CD4-positive, CD25-positive, alpha-beta regulatory T cell (primary cell): ENCODE measurements around the gene HPS6. TPM values are rescaled to one million over a fixed set of nuclear protein-coding genes. Genes with fewer than 3 reads are reported as not detected.

Experiments used
- ATAC-seq, 2 donors: fragments of 150-1000 bp; cut with Tn5 transposase; one replicate each; pipeline ENCODE4 v1.10.0; 2021; ENCODE audit warnings: low read depth in 2 of 2, moderate number of reproducible peaks in 2 of 2, moderate library complexity in 1 of 2
- DNase-seq, 3 donors: peaks; one replicate each; pipeline versions ENCODE4 v3.0.0 to v3.0.0-alpha.2; 2012 to 2022; ENCODE audit warnings: mixed read lengths in 1 of 3
- H3K27ac ChIP-seq: one replicate; pipeline ENCODE4 v1.7.0; 2013; ENCODE audit warnings: mild to moderate bottlenecking, low read length; ENCODE audit not compliant: insufficient read depth, poor library complexity, severe bottlenecking
- H3K27me3 ChIP-seq: one replicate; pipeline ENCODE4 v1.7.0; 2013; ENCODE audit warnings: low read length; ENCODE audit not compliant: control insufficient read depth, insufficient read depth
- H3K36me3 ChIP-seq: one replicate; pipeline ENCODE4 v1.7.0; 2013; ENCODE audit warnings: mild to moderate bottlenecking, low read length, moderate library complexity; ENCODE audit not compliant: control insufficient read depth, insufficient read depth
- H3K4me1 ChIP-seq: 2 replicates; pipeline ENCODE4 v1.7.0; 2013; ENCODE audit warnings: mild to moderate bottlenecking, low read length; ENCODE audit not compliant: insufficient read depth, control insufficient read depth, poor library complexity, severe bottlenecking
- H3K4me3 ChIP-seq: one replicate; pipeline ENCODE4 v1.7.0; 2013; ENCODE audit warnings: low read depth, mild to moderate bottlenecking, low read length, moderate library complexity
- H3K9me3 ChIP-seq, 2 experiments: 1 replicate in 1 of 2; 2 replicates in 1 of 2; pipeline ENCODE4 v1.7.0; 2013; ENCODE audit warnings: low read length in 2 of 2, mild to moderate bottlenecking in 1 of 2, moderate library complexity in 1 of 2; ENCODE audit not compliant: control insufficient read depth in 2 of 2
- H3K27ac Mint-ChIP-seq, 3 donors: one replicate each; pipeline ENCODE4 v1.8.0; 2020 to 2022; ENCODE audit warnings: mild to moderate bottlenecking in 3 of 3, mixed read lengths in 3 of 3, moderate library complexity in 2 of 3
- H3K27me3 Mint-ChIP-seq: one replicate; pipeline ENCODE4 v1.8.0; 2022; ENCODE audit warnings: mild to moderate bottlenecking, mixed read lengths
- H3K36me3 Mint-ChIP-seq: one replicate; pipeline ENCODE4 v1.8.0; 2020; ENCODE audit warnings: mixed read lengths
- H3K4me1 Mint-ChIP-seq, 4 donors: one replicate each; pipeline ENCODE4 v1.8.0; 2020 to 2022; ENCODE audit warnings: mixed read lengths in 4 of 4, mild to moderate bottlenecking in 1 of 4
- H3K4me3 Mint-ChIP-seq, 4 donors: one replicate each; pipeline ENCODE4 v1.8.0; 2020 to 2022; ENCODE audit warnings: mild to moderate bottlenecking in 4 of 4, mixed read lengths in 4 of 4, moderate library complexity in 3 of 4
- H3K9me3 Mint-ChIP-seq, 7 donors: one replicate each; pipeline ENCODE4 v1.8.0; 2020 to 2022; ENCODE audit warnings: mixed read lengths in 7 of 7, mild to moderate bottlenecking in 3 of 7, moderate library complexity in 2 of 7
- polyA plus RNA-seq, 4 donors: library from polyadenylated mRNA; unstranded; fragments of 300-500 nt; fragmentation: Illumina TruSeq; gene quantifications; one replicate each; pipeline ENCODE4 v1.2.3, GENCODE V29; 2021
- total RNA-seq: library from RNA; stranded (reverse); gene quantifications from one replicate; pipeline ENCODE4 v1.2.3, GENCODE V29; 2022

Gene HPS6
- total and polyA plus RNA-seq, 5 donors from 2014 or later = 15.8 to 36.2 (median 28.7) TPM

- Histone ChIP-seq H3K27ac (no peak overlapping the region), H3K9me3 (no peaks in the 10 kb centered on the region), H3K4me3 (no peak overlapping the region), H3K36me3 (peaks cover 48% of the 10 kb centered on the region), H3K4me1 (peaks cover 3% of the 10 kb centered on the region), H3K27me3 (no peaks in the 10 kb centered on the region)
- ATAC-seq = no peak
- H3K4me3 Mint-ChIP-seq = no peak overlapping the region
- no peak for DNase-seq
- H3K9me3 Mint-ChIP-seq = no peaks in the 10 kb centered on the region
- H3K27me3 Mint-ChIP-seq = no peaks in the 10 kb centered on the region
- H3K36me3 Mint-ChIP-seq = peaks cover 29% of the 10 kb centered on the region
- H3K27ac Mint-ChIP-seq = peak overlapping the region in 1 of 3 donors; percentile 8
- H3K4me1 Mint-ChIP-seq = peaks cover 5 to 29% (median 26%) of the 10 kb centered on the region in 4 donors
These were observed 41.8 kb downstream of the HPS6 start for GRCh38 chr10:102106998-102107397.

GRCh38 chr10:102109166-102110116 lies 44.3 kb downstream of the HPS6 start:
- H3K36me3 Mint-ChIP-seq = peaks cover 34% of the 10 kb centered on the region
- no peaks in the 10 kb centered on the region for H3K9me3 ChIP-seq

GRCh38 chr10:102111276-102111675 lies 46.1 kb downstream of the HPS6 start:
- Histone ChIP-seq H3K9me3 (no peaks in the 10 kb centered on the region), H3K36me3 (peaks cover 48% of the 10 kb centered on the region), H3K4me3 (no peak overlapping the region), H3K27ac (no peak overlapping the region), H3K4me1 (peaks cover 36% of the 10 kb centered on the region), H3K27me3 (no peaks in the 10 kb centered on the region)
- H3K9me3 Mint-ChIP-seq = no peaks in the 10 kb centered on the region
- H3K27me3 Mint-ChIP-seq = no peaks in the 10 kb centered on the region
- peak overlapping the region in 1 of 3 donors; percentile 20 for H3K27ac Mint-ChIP-seq
- peaks cover 16 to 50% (median 35%) of the 10 kb centered on the region in 4 donors for H3K4me1 Mint-ChIP-seq
- peak overlapping the region in 2 of 4 donors; percentile 66 to 68 for H3K4me3 Mint-ChIP-seq
- ATAC-seq = no peak
- DNase-seq = no peak
- H3K36me3 Mint-ChIP-seq = peaks cover 34% of the 10 kb centered on the region

More at GRCh38 chr10:102109166-102110116, 44.3 kb downstream of the HPS6 start:
- H3K4me1 Mint-ChIP-seq = peaks cover 15 to 45% (median 37%) of the 10 kb centered on the region in 4 donors
- H3K27me3 ChIP-seq = no peaks in the 10 kb centered on the region
- peak overlapping the region in 2 of 3 donors; percentile 29 to 36 for H3K27ac Mint-ChIP-seq
- peaks cover 24% of the 10 kb centered on the region for H3K4me1 ChIP-seq
- H3K4me3 Mint-ChIP-seq = peak overlapping the region in 1 of 4 donors; percentile 66
- ATAC-seq (no peak), DNase-seq (no peak)
- no peaks in the 10 kb centered on the region for H3K9me3 Mint-ChIP-seq
- no peak overlapping the region for H3K27ac ChIP-seq
- no peaks in the 10 kb centered on the region for H3K27me3 Mint-ChIP-seq
- peaks cover 48% of the 10 kb centered on the region for H3K36me3 ChIP-seq
- H3K4me3 ChIP-seq = no peak overlapping the region

GRCh38 chr10:102112210-102112817 lies 47.2 kb downstream of the HPS6 start:
- peak overlapping the region; percentile 65 to 93 (median 67) for H3K27ac Mint-ChIP-seq
- peaks cover 46% of the 10 kb centered on the region for H3K4me1 ChIP-seq
- peaks cover 21 to 60% (median 42%) of the 10 kb centered on the region in 4 donors for H3K4me1 Mint-ChIP-seq
- H3K4me3 ChIP-seq = peak overlapping the region; percentile 72
- DNase-seq (no peak), ATAC-seq (no peak)
- H3K36me3 Mint-ChIP-seq = peaks cover 34% of the 10 kb centered on the region
- no peaks in the 10 kb centered on the region for H3K9me3 ChIP-seq
- H3K4me3 Mint-ChIP-seq = peak overlapping the region in 2 of 4 donors; percentile 76 to 93
- peaks cover 39% of the 10 kb centered on the region for H3K36me3 ChIP-seq
- no peaks in the 10 kb centered on the region for H3K27me3 ChIP-seq
- peak overlapping the region; percentile 28 for H3K27ac ChIP-seq
- H3K27me3 Mint-ChIP-seq = no peaks in the 10 kb centered on the region
- no peaks in the 10 kb centered on the region for H3K9me3 Mint-ChIP-seq

GRCh38 chr10:102113261-102113955 lies 48.3 kb downstream of the HPS6 start:
- Mint-ChIP-seq H3K4me1 (peaks cover 21 to 71% (median 51%) of the 10 kb centered on the region in 4 donors), H3K4me3 (peak overlapping the region; percentile 88 to 98 (median 92))

GRCh38 chr10:102113956-102114857 lies 49.1 kb downstream of the HPS6 start:
- no peaks in the 10 kb centered on the region for H3K9me3 Mint-ChIP-seq
- DNase-seq (no peak), ATAC-seq (peak; percentile 2 to 3)
- Histone ChIP-seq H3K27ac (peak overlapping the region; percentile 91), H3K36me3 (peaks cover 23% of the 10 kb centered on the region), H3K27me3 (no peaks in the 10 kb centered on the region), H3K9me3 (no peaks in the 10 kb centered on the region), H3K4me1 (peaks cover 65% of the 10 kb centered on the region), H3K4me3 (peak overlapping the region; percentile 72)
- H3K4me3 Mint-ChIP-seq = peak overlapping the region; percentile 92 to 98 (median 93)
- peaks cover 24% of the 10 kb centered on the region for H3K36me3 Mint-ChIP-seq
- H3K4me1 Mint-ChIP-seq = peaks cover 21 to 75% (median 55%) of the 10 kb centered on the region in 4 donors
- no peaks in the 10 kb centered on the region for H3K27me3 Mint-ChIP-seq
- peak overlapping the region; percentile 91 to 98 (median 93) for H3K27ac Mint-ChIP-seq

More at GRCh38 chr10:102113261-102113955, 48.3 kb downstream of the HPS6 start:
- no peaks in the 10 kb centered on the region for H3K9me3 Mint-ChIP-seq
- Histone ChIP-seq H3K27me3 (no peaks in the 10 kb centered on the region), H3K4me1 (peaks cover 57% of the 10 kb centered on the region), H3K27ac (peak overlapping the region; percentile 91), H3K4me3 (peak overlapping the region; percentile 72), H3K9me3 (no peaks in the 10 kb centered on the region), H3K36me3 (peaks cover 31% of the 10 kb centered on the region)
- H3K36me3 Mint-ChIP-seq = peaks cover 32% of the 10 kb centered on the region
- peak overlapping the region; percentile 91 to 93 (median 91) for H3K27ac Mint-ChIP-seq
- H3K27me3 Mint-ChIP-seq = no peaks in the 10 kb centered on the region
- DNase-seq (peak in 1 of 3 donors; percentile 46), ATAC-seq (no peak)
